Activated CD4-positive, alpha-beta T cell treated with anti-CD3 and anti-CD28 coated beads, Interleukin-2, Interleukin-6, amounts not matched to agents 100 ng/mL and 50 ng/mL, durations not matched to agents 16 hours and 8 hours (primary cell): ENCODE results near the gene TGFB2.

ENCODE experiments used
- DNase-seq: peaks from one replicate; pipeline ENCODE4 v3.0.0-alpha.2; 2020

Gene TGFB2

DNA sequence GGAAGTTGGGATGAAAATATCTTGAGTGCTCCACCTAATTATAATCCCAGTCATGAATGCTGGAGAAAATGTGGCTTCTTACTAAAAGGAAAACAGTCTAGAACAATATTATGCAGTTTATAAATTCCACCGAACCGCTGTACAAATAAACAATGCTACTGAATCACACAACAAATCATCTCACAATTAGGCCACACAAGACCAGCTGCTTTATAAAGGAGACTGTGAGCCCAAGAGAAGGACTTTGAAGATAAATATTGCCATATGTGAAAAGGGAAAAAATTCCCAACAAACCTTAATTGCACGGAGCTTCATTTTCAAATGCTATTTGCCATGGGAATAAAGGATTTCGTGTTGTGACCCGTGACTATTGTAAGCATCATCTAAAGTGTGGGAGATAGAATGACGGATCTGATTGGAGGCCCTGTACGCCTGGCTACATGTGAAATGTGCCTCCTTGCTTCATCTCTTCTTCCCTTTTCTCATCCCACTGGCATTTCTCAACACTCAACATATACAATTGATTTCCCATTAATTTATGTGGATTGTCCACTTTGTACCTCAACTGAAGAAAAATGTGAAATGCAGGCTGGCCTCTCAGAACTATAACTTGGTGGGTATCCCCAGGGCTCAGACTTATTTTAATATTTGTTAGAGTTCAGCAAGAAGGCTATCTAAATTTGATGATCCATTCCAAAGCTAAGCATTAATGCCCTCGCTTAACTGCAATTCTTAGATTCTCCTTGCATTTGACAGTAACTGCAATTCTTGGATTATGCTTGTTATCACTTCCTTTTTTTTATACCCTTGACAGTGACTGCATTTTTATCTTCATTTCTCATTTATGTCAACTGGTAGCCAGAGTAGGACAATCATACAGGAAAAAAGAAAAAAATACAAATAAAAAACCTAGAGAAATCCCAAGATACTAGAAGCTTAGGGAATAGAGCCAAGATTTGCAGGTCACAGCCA is 122.3 kb downstream of the TGFB2 start:
- no peak for DNase-seq

DNA sequence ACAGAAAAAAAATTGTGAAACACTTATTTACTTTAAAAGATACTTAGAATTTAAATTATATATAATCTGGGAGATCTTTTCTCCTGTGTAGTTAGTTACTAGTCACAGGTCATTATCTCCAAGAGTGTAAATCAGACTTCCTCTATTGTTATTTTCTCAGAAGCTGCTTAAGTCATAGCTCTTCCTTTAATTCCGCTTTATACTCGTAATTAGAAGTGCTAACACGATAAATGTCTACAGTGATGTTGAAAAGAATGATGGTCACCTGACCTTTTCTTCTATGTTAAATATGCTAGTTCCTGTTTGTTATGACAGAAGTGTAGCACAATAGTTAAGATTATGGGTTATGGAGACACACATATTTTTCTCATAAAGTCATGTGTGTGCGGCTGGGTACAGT is 123.6 kb downstream of the TGFB2 start:
- no peak for DNase-seq

DNA sequence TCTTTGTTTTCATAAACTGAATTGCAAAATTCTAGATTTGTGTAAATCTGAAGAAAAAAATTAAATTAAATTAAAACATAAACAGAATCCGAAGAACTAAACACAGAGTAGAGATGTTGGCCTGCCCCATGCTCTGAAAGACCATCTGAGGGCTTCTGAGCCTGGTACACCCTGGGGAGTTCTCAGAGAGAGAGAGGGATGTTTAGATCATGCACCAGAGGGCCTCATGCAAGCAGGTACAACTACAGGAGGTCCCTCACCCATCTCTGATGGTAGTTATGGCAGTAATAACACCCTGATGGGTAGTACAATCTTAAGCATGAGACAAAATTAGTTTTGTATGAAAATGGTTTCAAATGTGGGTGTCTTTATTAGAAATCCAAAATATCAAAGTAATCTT is 127.7 kb downstream of the TGFB2 start:
- DNase-seq: no peak

DNA sequence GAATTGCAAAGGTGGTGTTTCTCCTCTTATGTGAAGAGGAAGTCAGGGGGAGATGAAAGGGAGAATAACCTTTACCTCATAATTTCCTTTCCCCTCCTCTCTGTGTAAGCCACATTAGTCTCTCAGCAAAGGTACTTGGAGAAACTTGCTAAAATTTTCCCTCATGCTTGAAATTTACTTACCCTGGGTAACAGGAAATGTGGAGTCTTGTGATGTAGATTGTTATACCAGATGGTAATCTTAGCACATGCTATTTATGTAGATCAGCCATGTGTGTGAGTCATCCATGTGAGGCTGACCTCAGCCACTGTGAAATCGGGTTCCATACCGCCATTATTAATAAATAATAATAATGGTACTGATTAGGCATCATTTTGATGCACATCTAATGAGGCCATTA is 128.4 kb downstream of the TGFB2 start:
- no peak for DNase-seq

DNA sequence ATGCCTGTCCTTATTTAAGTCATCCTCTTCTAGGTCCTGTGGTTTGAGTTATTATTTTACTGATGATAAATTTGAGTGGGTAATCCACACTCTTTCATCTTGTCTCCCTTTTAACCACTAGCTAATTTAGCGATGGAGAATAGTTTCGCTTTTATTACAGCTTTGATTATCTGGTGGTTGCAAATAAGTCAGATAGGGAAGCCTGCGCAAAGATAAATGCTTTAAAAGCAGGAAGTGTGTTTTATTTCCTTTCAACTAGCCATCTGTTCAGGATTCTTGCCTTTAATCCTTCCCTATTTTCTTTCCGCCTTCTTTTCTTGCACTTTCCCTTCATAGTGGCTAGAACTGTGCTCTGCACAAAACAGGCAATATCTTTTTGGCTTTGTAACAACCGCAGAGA is 129.0 kb downstream of the TGFB2 start:
- DNase-seq: no peak

DNA sequence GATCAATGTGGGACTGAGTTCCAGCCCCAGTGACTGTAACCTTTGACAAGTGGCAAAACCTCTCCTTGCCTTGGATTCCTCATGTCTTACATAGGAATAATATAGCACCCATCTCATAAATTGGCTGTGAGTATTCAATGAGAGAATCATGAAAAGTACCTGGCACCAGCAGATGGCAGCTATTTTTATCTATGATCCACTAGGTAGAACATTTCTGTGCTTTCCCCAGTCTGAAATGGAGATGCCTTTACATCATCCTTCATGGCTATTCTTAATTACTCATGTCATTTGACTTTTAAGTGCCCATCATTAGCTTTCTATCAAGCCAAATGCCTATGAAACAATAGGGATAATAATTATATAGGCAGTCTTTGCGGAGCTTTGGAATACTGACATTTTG is 130.1 kb downstream of the TGFB2 start:
- DNase-seq: no peak

DNA sequence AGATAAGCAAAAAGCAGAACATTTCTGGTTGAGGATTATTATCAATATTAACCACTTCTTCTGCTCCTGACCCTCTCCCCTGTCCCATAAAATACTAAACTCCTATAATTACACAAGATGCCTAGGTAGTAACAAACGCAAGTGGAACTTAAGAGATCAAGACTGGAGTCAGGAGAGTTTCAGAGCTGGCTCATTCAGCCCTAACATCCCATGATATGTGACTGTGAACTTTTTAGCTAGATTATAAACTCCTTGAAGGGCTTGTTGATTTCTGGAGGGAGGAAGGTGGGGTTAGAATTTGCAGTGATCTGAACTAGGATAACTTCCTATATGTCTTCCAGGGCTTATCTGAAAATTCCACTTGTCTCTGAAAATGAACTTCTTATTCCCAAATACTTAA is 130.6 kb downstream of the TGFB2 start:
- no peak for DNase-seq

DNA sequence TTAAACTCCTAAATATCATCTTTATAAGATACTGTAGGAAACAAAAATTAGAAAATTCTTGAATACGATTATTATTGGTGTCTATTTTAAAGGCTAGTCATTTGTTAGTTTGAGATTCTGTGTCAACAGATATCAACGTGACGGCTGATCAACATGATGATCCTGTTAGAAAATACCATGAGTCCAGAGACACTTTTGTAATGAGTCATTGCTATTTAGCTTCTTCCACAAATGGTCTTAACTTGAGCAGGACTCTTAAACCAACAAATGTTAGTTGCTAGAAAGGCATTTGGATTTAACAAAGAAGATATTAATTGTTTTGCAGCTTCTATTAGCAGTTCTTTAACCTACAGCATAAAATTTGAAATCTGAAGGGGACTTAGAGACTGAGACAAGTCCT is 131.2 kb downstream of the TGFB2 start:
- DNase-seq: no peak

DNA sequence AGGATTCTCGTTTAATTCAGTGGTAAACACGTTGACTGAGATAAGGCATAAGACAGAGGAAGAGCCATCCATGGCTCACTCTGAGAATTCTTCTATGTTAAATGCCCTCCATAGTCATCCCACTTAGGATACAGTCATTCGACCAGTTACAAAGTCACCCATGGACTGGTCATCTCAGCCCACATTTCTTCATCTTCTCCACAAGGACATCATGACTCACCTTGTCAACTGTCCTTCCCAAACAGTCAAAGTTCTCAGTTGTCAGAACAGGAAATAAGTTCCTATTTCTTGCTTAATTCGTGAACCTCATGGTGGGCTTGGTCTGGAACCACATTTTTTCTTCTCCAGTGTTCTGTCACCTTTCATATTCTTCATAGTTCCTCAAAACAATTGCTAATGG is 133.2 kb downstream of the TGFB2 start:
- DNase-seq: no peak

DNA sequence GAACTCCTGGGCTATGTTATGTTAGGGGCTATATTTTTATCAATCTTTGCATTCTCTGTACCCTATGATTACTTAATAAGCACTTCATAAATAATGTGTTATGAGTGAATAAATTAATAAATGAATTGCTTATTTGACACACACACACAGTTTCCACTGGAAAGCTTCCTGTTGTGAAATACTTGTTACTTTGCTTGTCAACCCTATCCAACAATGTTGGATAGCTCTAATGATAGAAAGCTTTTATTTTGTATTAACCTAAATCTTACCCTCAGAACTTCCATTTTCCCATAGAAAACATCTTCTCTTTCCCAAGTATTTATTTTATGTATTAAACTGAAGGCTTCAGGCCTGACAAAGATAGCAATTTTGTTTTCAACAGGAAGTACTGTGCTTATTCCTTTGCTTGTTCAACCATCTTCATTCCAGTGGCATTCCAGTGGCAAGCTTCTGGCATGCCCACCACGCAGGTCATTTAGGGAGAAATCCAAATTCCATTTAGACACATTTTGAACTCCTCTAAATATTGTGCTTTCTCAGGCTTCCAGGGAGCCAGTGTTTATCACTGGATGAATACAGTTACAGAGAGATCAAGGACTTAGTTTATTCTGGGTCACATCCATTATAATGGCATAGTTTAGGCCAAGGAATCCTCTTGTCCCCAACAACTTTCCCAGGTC is 134.4 kb downstream of the TGFB2 start:
- DNase-seq: no peak

DNA sequence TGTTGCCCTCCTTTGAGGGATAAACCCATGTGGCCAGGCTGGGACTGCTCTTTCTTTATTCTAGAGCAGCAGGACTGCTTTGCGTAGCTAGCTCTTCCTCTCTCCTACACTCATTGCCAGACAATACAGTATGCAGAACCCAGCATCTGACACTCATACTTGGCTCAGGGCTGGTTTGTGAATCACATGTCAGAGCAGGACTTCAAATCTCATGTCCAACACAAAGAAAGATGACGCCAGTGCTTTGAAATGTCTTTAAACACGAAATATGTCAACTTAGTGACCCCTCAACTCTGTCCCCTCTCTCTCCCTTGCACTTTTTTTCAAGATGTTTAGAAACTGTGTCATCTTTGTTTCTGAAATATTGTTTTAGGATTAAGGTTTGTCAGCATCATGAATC is 135.0 kb downstream of the TGFB2 start:
- no peak for DNase-seq

DNA sequence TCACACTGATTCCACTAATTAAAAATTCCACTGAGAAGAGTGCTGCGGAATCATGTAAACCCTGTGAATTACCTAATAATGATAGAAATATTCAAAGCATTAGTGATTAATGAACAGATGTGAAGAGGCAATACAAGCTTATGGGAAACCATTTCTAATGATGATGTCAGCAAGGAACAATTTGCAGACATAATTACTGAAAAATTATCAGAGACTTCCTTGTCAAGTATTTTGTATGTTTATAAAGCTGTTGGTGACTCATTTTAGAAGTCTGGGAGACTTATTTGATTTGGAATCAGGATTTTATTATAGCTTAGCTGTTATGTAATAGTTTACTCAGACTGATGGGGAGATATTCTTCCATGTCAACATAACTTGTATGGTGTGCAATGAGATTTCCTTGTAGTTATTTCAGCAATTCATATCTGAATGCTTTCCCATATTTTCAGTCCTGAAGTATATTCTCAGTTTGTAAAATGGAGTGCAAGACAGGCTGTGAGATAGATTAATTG is 135.5 kb downstream of the TGFB2 start:
- no peak for DNase-seq

DNA sequence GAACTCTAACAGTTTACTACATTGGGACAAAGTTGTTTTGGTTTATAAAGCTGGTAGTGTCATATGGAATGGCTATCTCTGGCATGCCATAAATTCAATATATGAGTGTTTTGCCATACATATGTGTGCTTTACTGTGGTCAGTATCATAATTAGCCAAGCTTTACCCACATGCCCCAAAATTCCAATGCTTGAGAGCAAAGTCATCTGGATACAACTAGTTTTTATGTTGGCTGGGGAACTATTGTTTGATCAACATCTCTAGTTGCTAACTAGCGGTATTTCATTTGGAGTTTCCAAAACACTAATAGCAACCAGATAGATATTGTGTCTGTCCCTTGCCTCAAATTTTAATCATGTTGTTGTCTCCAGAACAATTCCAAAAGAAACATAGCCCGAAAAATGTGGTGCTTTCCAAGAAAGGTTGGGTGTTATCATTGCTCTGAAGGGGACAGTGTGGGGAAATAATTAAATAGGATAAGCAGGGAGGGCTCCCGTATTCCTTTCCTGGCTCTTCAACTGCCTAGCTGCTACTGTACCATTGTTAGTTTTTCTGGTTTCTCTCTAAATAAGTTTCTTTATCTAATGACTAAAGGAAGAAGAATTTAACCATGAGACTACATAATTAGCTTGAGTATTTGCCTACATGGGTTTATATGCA is 136.1 kb downstream of the TGFB2 start:
- DNase-seq: no peak

DNA sequence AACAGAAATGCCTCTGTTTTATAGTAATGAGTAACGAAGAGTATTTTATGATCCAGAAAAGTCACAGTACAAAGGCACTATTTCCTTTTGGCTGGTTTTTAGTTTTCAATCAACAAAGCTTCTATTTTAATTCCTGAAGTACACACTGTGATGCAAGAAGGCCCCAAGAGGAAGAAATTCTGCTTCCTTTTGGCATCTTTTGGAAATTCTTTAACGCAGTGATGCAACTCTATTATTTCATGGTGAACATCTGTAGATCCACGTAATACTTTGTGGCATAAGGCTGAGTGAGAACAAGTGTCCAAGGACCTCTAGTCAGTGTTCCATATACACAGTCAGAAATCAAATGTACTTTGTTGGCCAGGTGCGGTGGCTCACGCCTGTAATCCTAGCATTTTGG is 137.5 kb downstream of the TGFB2 start:
- DNase-seq: no peak

DNA sequence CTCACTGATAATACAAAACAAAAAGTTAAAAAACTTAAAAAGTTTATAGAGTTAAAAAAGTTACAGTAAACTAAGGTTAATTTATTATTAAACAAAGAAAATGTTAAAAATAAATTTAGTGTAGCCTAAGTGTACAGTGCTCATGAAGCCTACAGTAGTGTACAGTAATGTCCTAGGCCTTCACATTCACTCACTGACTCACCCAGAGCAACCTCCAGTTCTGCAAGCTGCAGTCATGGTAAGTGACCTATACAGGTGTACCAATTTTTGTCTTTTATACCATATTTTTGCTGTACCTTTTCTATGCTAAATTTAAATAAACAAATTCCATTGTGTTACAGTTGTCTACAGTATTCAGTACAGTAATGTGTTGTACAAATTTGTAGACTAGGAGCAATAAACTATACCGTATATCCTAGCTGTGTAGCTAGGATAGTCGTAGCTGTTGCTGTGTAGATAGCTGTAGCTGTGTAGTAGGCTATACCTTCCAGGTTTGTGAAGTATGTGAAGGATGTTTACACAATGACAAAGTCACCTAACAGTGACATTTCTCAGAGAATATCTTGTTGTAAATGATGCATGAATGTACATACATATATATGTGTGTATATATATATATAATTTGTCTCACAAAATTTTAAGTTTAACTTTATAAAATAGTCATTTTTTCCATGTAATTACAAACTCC is 140.2 kb downstream of the TGFB2 start:
- DNase-seq: no peak

DNA sequence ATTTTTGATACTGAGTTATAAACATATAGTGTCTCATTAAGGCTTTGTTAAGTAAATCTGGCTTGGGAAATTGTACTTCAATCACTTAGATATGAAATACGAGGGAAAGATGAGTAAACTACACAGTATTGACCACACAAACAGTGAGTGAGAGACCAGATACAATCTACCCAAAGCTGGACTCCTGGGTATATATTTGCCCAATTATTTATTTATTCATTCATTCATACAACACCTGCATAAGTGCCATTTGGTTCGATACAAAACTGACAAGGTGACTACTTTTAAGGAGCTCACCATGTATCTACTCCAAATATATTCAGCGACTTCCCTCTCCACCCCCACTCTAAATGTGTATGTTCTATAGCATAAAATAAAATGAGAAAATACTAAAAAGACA is 143.4 kb downstream of the TGFB2 start:
- DNase-seq: no peak

DNA sequence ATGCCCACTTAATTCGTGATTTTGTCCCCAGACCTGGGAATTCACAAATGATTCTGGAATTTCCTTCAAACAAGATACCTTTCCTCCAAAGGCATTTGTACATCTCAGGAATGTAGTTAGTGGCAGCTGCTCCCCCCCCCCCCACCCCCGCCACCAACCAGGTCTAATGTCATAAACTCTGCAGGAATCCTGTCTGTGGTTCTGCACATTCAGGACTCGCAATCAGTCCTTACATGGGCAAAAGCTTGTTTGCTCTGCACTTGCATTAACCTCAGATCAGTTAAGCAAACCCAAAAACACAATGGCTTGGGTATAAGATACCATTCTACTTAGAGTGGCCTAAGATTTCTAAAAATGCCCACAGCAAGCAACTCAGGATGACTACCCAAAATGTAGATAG is 143.8 kb downstream of the TGFB2 start:
- DNase-seq: no peak

DNA sequence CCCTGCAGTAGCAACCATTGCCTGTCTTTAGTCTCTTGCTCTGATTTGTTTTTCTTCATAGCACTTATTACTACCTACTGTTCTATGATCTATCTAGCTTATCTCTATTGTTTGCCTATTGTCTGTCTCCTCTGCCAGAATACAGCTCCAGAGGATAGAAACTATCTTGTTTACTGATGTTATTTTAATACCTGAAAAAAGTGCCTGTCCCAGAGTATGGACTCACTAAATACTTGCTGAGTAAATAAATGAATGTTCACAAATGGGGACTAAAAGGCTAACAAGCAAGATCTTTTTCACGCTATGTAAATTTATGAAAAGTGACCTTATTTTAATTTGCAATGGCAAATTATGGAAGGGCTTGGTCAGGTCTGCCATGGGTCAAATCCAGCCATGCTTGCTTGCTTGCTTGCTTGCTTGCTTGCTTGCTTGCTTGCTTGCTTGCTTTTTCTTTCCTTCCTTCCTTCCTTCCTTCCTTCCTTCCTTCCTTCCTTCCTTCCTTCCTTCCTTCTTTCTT is 145.3 kb downstream of the TGFB2 start:
- no peak for DNase-seq

DNA sequence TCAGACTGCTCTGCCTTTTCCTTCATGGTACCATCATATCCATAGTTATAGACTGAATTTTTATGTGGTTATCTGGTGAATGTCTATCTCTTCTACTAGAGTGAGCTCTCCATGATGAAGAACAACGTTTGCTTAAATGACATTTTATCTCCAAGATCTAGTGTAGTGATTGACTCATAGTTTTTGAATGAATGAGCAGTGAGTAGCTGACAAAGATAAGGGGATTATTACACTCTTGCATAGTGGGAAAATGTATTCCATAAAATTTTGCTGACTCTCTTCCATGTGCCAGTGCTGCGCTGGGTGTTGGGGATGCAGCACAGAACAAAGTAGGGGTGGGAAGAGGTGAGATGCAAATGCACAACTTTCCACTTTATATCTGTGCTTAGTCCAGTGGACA is 147.7 kb downstream of the TGFB2 start:
- DNase-seq: no peak

DNA sequence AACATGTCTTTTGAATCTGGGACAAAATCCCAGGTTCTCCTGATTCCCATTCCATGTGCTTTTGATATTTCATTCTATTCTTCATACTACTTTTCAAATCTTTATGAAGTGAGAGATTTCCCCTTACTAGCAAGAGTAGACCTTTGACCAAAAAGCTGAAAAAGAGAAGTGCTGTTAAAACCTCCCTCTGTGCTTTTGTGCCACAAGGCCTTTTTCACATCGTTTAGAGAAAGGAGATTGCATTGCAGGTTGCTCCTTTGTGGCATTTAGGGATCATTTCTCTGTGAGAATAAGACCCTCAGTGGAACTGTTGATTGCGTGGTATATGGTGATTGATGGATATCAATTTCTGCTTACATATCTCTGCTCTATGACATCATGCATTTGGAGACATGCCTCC is 148.8 kb downstream of the TGFB2 start:
- DNase-seq: no peak
